NCI-H2196 treated with DMSO at 0.1 percent for 48 hours (cell line): ENCODE data around the gene FERMT3.

ENCODE experiments used
- DNase-seq: peaks from one replicate; lab custom pipeline; 2025; ENCODE audit not compliant: unreplicated experiment; lab: John Stamatoyannopoulos, UW

Gene FERMT3

GRCh38 chr11:64185693-64186491 is 20.6 kb upstream of the FERMT3 start, which contains the start of gene STIP1:
STIP1 (plus strand) TSS chr11:64186171; CDS start chr11:64186262, 91 bp downstream.
- DNase-seq: peak; percentile 93

GRCh38 chr11:64186492-64187165 is 19.9 kb upstream of the FERMT3 start:
- no peak for DNase-seq

DNA sequence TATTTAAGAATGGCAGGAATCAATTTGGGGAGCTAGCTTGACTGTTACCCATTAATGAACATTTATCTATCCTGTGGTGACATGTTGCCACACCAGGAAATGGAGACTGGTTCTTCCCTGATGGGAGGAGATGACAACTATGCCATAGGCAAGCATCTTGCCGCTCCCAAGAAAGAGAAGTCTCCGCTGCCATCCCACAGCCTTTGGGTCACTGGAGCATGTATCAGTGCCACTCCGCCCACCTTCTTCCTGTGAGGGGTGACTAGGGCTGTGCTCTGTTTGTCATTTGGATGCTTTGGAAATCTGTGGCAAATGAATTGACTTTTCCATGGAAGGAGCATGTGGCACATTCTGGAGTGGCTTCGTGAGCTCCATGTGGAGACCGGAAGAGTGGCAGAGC is 14.1 kb upstream of the FERMT3 start:
- no peak for DNase-seq

GRCh38 chr11:64196626-64197025 is 9.9 kb upstream of the FERMT3 start:
- no peak for DNase-seq

DNA sequence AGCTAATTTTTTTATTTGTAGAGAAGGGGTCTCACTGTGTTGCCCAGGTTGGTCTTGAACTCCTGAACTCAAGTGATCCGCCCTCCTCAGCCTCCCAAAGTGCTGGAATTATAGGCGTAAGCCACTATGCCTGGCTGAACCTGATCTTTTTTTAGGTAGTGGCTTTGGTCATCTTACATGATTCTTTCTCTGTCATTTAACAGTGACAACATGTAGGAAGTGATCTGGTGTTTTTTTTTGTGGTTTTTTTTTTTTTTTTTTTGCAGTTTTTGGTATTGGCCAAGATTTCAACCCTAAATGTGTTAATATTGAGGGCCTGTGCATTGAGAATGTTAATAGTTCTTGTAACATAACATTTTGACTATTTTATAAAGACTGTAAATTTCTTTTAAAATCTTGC is 8.0 kb upstream of the FERMT3 start:
- no peak for DNase-seq

GRCh38 chr11:64201543-64201942 is 5.0 kb upstream of the FERMT3 start:
- no peak for DNase-seq

DNA sequence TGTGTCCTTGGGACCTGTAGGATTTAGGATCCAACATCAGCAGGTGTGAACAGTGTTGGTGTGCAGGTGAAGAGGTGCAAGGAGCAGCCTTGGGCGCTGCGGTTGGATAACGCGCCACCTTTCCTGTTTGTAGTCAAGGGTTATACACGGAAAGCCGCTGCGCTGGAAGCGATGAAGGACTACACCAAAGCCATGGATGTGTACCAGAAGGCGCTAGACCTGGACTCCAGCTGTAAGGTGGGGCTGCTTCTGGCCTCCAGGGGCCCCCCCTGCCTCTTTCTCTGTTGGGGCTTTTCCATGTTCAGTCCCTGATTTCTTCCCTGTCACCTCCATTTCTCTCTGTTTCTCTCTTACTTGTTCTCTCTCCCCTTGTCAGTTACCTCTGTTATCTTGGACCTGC is 3.5 kb upstream of the FERMT3 start:
- no peak for DNase-seq

- no peak for DNase-seq
Measured at GRCh38 chr11:64203421-64204079, 3.0 kb upstream of the FERMT3 start.

DNA sequence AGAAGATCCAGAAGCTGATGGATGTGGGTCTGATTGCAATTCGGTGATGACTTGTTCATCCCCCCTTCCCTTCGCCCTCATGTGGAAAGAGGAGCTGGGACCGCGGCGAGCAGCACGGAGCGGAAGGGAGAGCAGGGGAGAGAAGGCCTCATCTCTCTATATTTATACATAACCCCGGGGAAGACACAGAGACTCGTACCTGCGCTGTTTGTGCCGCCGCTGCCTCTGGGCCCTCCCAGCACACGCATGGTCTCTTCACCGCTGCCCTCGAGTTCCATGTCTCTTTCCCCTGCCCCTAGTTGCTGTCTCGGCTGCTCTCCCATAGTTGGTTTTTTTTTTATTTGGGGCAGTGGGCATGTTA is 2.5 kb upstream of the FERMT3 start:
- DNase-seq: no peak

DNA sequence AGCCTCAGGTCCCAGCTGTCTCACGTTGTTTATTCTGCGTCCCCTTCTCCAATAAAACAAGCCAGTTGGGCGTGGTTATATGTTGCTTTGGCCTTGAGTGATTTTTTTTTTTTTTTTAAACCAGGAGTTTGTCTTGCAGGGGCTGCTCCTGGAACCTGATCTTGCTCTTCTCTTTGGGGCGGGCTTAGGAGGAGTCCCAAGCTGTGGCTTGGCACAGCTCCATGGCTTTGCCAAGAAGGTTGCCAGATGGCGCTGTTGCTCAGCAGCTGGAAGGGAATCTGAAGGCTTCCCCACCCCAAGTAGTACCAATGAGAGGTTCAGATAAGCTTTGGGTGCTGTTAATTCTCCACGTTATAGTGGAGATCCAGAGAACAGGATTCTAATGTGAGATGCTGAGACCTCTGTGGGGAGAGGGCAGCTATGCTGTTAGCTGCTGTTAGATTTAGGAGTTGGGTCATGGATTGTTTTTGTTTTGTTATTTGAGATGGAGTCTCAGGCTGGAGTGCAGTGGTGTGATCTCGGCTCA is 2.0 kb upstream of the FERMT3 start:
- peak; percentile 70 for DNase-seq

DNA sequence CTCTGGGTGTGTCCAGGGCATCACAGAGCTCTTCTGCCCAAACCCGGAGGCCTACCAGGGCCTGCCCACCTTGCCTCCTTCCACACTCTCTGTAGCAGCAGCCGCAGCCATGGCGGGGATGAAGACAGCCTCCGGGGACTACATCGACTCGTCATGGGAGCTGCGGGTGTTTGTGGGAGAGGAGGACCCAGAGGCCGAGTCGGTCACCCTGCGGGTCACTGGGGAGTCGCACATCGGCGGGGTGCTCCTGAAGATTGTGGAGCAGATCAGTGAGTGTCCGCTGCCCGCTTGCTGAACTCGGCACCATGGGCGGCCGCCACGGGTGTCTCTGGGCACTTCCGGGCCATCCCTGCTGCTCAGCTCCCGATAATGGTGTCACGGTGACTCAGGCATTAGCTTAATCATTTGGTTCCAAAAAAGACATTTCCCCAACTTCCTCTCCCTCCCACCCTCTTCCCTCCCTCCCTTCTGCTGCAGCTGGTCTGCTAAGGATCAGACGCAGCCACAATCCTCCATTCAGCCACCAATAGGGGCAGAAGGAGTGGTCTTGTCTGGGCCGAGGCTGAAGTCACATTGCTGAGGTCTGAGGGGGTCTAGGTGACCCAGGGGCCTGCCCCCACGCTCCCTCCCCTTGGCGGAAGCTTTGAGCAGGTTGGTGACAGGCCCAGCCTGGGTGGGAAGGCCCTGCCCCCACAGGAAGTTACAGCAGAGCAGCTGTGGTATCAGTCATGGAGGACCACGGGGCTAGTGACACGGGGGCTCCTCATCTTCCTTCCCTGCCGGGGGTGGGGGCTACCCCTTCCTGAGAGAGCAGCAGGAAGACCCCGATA is 950 bp downstream of the FERMT3 start:
- DNase-seq: no peak

DNA sequence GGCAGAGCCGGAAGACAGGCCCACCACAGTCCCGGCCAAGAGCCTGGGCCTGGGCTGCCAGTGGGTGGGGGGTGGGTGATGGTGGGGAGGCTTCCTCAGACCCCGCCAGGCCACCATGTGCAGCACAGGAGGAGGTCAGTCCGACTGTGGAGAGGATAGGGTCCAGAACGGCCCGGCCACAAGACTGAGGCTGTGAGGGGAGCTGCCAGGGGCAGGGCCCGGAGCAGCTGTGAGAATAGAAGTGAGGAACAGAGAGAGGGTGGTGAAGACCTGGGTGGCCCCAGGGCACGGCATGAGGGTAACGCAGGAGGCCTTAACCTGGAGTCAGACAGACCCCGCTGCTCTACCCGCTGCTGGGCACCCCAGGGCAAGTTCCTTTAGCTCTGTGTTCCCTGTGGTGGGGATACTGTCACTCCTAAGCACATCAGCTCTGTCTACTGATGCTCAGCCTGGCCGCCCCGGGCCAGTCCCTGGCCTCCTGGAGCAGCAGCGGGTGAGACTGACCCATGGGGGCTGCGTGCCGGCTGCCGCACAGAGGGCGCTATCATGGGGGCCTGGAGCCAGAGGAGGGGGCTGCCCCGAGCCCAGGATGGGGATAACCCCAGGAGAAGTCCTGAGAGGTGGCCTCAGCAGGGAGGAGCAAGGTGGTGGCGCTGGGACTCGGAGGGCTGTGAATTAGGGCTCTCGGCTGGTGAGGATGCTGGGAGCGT is 1.7 kb downstream of the FERMT3 start:
- DNase-seq: no peak

- no peak for DNase-seq
Measured at GRCh38 chr11:64208796-64209562, 2.5 kb downstream of the FERMT3 start.

GRCh38 chr11:64209563-64209843 is 3.0 kb downstream of the FERMT3 start:
- DNase-seq: no peak

GRCh38 chr11:64210301-64211020 is 3.9 kb downstream of the FERMT3 start:
- no peak for DNase-seq

- DNase-seq: no peak
Measured at GRCh38 chr11:64211181-64211872, 4.8 kb downstream of the FERMT3 start.

GRCh38 chr11:64216879-64217278 is 10.4 kb downstream of the FERMT3 start:
- DNase-seq: no peak

DNA sequence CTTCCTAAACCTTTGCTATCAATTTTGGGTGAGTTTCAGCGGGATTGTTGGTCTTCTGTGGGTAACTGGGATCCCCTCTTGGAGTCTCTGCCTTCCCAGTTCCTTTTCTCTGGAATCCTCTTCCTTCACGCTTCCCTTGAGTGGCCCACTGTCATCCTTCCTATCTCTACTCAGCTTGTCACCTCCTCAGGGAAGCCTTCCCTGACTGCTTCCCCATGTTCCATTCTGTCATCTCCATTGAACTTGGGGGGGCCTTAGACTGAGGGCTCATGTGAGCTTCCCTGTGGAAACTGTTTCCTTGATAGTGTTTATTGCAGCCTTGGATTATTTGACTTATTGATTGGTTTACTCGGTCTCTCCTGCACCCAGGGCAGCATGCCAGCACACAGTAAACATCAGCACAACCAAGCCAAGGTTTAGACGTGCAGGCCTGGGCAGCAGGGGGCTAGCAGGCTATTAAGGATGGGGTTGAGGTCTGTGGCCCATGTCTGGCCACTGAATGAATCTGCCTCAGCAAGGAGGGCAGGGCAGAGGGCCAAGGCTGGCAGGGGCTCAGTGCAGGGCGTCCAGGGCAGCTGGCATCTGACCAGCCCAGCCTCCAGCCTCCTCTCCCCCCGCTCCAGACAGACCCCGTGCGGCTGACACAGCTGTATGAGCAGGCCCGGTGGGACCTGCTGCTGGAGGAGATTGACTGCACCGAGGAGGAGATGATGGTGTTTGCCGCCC is 12.3 kb downstream of the FERMT3 start:
- DNase-seq: no peak
